ENCODE measurements around the gene DAB2IP.
A peak's percentile ranks its signal among the peaks of the same experiment; 100 is the strongest.
"Not testable (repeated sequence)": the region's sequence is repeated elsewhere in the genome, so short reads cannot be mapped to it uniquely, and the experiment has no call there.

Gene DAB2IP

DNA sequence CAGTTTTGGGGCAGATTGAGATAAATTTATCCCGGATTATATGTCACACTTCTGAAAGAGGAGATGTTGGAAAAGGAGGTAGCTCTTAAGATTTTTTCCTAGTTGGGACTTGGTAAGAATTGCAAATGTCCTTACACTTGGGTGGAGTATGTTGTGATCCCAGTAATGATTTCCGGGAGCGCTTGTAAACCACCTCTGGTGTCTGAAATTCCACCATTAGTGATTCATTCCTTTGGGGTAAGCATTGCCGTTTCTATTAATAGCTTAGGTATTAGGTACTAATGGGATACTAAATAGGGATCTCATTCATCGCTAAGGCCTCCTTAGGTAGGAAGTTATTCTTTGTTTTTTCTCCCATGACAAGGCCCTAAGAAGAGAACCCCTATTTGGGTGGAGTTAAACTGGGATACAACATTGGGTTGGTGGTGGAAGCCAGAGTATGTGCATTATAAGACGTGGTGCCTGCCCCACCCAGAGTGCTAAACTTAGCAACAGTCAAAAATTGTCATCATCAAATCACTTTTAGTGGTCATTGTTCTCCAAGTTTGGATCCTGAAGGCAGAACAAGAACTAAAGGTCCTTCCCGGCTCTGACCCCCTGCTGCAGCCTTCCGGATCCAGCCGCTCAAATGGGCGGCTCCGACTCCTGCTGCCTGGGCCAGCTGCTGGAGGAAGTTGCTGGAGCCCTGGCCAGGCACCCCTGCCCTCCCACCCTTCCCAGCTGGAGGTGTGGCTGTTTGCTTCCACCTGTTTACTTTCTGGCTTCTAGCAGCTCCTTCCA is 31.7 kb upstream of the DAB2IP start:
- DNase-seq (ENCODE audit: low read depth), result no peak
- no peak overlapping the region for H3K4me3 ChIP-seq (ENCODE audit: low read depth, low read length)
- TF ChIP-seq, protein P1, sequence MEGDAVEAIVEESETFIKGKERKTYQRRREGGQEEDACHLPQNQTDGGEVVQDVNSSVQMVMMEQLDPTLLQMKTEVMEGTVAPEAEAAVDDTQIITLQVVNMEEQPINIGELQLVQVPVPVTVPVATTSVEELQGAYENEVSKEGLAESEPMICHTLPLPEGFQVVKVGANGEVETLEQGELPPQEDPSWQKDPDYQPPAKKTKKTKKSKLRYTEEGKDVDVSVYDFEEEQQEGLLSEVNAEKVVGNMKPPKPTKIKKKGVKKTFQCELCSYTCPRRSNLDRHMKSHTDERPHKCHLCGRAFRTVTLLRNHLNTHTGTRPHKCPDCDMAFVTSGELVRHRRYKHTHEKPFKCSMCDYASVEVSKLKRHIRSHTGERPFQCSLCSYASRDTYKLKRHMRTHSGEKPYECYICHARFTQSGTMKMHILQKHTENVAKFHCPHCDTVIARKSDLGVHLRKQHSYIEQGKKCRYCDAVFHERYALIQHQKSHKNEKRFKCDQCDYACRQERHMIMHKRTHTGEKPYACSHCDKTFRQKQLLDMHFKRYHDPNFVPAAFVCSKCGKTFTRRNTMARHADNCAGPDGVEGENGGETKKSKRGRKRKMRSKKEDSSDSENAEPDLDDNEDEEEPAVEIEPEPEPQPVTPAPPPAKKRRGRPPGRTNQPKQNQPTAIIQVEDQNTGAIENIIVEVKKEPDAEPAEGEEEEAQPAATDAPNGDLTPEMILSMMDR (IDR thresholded peaks at IDR 0.05; ENCODE audit: control insufficient read depth, extremely low read depth, insufficient read depth), result no peak

DNA sequence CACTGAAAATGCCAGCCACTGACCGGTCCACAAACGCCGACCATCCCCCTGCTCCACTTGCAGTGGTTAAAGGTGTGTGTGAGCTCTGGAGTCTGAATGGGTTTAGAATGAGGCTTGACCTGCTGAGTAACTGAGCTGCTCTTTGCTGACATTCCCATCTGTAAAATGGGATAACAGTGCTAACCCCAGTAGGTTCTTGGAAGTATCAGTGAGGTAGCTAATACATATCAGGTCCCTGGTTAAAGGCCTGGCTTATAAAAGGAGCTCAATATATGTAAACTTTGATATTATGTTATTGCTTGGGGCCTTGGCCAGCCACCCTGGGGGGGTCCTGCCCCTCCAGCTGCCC is 31.1 kb upstream of the DAB2IP start:
- TF ChIP-seq, protein P1 (IDR thresholded peaks at IDR 0.05; ENCODE audit: control insufficient read depth, extremely low read depth, insufficient read depth), result no peak
- no peak overlapping the region for H3K4me3 ChIP-seq (ENCODE audit: low read depth, low read length)
- DNase-seq (ENCODE audit: low read depth), result no peak

DNA sequence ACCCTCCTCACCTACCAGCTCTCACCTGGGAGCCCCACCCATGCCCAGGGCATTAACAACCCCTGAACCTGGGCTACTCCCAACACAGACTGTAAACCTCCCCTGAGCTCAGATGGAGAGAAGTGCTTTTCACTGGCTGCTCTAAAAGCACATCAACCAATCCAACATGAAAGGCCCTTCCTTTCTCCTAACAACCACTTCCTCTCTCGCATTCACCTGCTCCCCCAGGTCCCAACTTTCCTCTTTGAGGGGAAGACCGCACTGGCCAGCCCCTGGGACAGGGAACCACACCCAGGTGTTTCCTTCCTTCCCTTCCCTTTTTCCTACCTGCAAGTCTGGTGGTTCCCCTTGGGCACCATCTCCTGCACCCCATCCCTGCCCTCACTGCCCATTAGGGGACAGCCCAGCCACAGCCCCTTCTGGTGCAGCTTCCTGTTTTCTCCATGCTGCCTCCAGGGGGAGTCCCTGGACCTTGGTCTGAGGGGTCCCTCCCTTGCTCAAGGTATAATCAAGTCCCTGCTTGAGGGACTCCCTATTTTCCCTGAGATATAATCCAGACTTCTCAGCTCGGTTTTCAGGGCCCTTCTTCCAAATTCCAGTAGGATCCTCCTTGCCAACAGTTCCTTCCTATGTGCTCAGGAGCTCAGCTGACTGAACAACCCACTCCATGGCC is 30.5 kb upstream of the DAB2IP start:
- H3K4me3 ChIP-seq (ENCODE audit: low read depth, low read length), result no peak overlapping the region
- TF ChIP-seq, protein P1 (IDR thresholded peaks at IDR 0.05; ENCODE audit: control insufficient read depth, extremely low read depth, insufficient read depth), result peak; percentile 34
- no peak for DNase-seq (ENCODE audit: low read depth)

GRCh38 chr9:121622387-121623203 is 28.8 kb upstream of the DAB2IP start:
- TF ChIP-seq, protein P1 (IDR thresholded peaks at IDR 0.05; ENCODE audit: control insufficient read depth, extremely low read depth, insufficient read depth), result no peak
- H3K4me3 ChIP-seq (ENCODE audit: low read depth, low read length), result no peak overlapping the region
- DNase-seq (ENCODE audit: low read depth), result no peak

DNA sequence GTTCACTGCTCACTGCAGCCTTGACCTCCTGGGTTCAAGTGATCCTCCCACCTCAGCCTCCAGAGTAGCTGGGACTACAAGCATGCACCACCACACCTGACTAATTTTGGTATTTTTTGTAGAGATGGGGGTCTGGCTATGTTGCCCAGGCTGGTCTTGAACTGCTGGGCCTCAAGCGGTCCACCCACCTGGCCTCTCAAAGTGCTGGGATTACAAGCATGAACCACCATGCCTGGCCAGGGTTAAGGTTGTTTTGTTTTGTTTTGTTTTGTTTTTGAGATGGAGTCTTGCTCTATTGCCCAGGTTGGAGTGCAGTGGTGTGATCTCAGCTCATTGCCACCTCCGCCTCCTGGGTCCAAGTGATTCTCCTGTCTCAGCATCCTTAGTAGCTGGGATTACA is 28.0 kb upstream of the DAB2IP start:
- H3K4me3 ChIP-seq (ENCODE audit: low read depth, low read length); DNase-seq (ENCODE audit: low read depth): not testable (repeated sequence)

DNA sequence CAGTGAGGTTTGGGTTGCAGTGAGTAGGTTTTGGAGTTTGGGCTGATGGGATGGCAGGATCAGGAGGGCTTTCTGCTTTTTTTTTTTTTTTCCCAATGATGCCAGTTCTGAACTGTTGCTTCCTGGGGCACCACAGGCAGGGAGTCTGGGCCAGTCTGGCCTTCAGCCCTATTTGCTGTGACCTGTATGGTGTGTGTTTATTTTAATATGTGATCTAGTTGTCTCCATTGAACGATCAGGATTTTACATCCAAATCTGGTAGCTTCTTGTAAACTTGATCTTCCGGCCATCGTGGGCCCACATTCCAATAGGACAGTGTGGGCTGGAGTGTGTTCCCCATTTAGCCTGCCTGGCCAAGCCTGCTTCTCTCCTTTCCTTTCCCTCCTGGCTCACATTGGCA is 25.8 kb upstream of the DAB2IP start:
- DNase-seq (ENCODE audit: low read depth), result no peak
- no peak overlapping the region for H3K4me3 ChIP-seq (ENCODE audit: low read depth, low read length)
- TF ChIP-seq, protein P1 (IDR thresholded peaks at IDR 0.05; ENCODE audit: control insufficient read depth, extremely low read depth, insufficient read depth), result no peak

GRCh38 chr9:121626012-121626411 is 25.4 kb upstream of the DAB2IP start:
- no peak overlapping the region for H3K4me3 ChIP-seq (ENCODE audit: low read depth, low read length)
- no peak for DNase-seq (ENCODE audit: low read depth)
- TF ChIP-seq, protein P1 (IDR thresholded peaks at IDR 0.05; ENCODE audit: control insufficient read depth, extremely low read depth, insufficient read depth), result no peak
